ENCODE measurements around the gene NCK2.

The NCK2 gene

DNA sequence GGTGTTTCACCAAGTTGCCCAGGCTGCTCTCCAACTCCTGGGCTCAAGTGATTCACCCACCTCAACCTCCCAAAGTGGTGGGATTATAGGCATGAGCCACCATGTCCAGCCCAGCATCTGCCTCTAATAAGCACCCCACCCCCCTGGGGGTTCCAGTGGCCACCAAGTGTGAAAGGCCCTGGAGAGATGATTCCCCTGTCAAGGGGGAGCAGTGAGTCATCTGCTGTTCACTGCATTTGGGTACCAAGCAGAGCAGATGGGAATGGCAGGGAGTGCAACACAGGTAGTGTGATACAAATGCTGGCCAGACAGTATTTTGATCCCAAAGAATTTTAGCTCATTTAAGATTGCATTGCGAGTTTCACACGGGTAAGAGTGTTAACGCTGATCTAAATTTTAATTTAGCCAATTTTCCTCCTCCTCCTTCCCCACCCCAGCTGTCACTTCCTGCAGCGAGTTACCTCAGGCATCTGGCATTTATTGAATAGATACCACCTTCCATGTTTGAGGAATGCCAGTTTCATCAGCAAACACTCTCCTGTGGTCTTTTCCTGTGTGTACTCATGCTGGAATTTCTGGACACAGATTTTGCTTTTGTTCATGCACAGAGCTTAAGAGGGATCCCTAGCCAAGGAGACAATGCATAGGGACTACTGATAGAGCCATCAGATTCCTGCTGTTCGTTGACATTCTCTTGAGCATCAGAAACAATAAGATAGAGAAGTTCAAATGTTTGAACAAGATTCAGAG is 32.4 kb upstream of the NCK2 start:
- no peak overlapping the region for H3K4me3 ChIP-seq (ENCODE audit: control insufficient read depth, low read depth, low read length)
- TF ChIP-seq, protein P1, sequence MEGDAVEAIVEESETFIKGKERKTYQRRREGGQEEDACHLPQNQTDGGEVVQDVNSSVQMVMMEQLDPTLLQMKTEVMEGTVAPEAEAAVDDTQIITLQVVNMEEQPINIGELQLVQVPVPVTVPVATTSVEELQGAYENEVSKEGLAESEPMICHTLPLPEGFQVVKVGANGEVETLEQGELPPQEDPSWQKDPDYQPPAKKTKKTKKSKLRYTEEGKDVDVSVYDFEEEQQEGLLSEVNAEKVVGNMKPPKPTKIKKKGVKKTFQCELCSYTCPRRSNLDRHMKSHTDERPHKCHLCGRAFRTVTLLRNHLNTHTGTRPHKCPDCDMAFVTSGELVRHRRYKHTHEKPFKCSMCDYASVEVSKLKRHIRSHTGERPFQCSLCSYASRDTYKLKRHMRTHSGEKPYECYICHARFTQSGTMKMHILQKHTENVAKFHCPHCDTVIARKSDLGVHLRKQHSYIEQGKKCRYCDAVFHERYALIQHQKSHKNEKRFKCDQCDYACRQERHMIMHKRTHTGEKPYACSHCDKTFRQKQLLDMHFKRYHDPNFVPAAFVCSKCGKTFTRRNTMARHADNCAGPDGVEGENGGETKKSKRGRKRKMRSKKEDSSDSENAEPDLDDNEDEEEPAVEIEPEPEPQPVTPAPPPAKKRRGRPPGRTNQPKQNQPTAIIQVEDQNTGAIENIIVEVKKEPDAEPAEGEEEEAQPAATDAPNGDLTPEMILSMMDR (IDR thresholded peaks at IDR 0.05; ENCODE audit: control insufficient read depth, insufficient read depth, low read depth, low read length, missing control alignments), result no peak
- no peak for DNase-seq (ENCODE audit: low read depth)

DNA sequence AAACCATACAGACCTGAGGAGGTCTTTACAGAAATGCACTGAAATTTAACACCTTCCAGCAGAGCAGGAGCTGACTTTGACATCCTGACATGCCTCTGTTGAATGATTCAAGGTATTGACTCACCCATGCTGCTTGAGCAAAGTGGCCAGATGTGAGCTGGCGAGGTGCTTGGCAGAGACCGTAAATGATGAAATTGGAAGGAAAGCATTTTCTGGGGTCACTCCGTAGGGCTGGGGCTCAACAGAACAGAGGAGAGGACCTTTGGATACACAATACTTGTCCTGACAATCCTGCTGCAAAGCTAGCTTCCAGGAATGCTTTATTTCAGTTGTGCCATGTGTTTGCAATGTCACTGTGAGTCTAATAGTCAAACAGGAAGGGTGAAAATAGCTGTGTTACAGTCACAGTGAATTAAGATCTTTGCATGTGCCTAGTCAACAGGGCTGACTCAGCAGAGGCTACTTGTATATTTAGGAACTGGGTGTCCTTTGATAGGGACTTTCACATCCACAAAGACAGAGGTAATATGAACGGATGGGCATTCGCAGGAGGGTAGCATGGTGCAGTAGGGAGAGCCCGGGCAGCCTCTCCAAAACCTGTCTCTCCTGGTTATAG is 31.6 kb upstream of the NCK2 start:
- TF ChIP-seq, protein P1 (IDR thresholded peaks at IDR 0.05; ENCODE audit: control insufficient read depth, insufficient read depth, low read depth, low read length, missing control alignments), result no peak
- DNase-seq (ENCODE audit: low read depth), result no peak
- no peak overlapping the region for H3K4me3 ChIP-seq (ENCODE audit: control insufficient read depth, low read depth, low read length)

DNA sequence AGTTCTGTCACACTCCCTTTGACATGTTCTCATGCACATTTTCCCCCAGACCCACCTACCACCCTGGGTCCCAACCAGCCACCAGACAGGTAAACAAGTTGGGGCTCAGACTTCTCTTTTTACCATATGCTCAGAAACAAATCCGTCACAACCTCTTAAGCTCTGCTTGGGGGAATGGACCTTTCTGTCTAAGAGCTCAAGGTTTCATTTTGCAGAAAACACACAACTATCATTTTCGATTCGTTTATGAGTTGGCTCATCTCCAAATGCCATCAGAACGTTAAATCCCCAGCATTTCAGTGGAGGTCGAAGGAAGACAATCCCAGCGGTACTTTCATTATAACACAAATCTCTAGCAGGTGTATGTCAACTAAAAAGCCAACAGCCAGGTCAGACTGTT is 30.6 kb upstream of the NCK2 start:
- H3K4me3 ChIP-seq (ENCODE audit: control insufficient read depth, low read depth, low read length), result no peak overlapping the region
- TF ChIP-seq, protein P1 (IDR thresholded peaks at IDR 0.05; ENCODE audit: control insufficient read depth, insufficient read depth, low read depth, low read length, missing control alignments), result no peak
- no peak for DNase-seq (ENCODE audit: low read depth)

DNA sequence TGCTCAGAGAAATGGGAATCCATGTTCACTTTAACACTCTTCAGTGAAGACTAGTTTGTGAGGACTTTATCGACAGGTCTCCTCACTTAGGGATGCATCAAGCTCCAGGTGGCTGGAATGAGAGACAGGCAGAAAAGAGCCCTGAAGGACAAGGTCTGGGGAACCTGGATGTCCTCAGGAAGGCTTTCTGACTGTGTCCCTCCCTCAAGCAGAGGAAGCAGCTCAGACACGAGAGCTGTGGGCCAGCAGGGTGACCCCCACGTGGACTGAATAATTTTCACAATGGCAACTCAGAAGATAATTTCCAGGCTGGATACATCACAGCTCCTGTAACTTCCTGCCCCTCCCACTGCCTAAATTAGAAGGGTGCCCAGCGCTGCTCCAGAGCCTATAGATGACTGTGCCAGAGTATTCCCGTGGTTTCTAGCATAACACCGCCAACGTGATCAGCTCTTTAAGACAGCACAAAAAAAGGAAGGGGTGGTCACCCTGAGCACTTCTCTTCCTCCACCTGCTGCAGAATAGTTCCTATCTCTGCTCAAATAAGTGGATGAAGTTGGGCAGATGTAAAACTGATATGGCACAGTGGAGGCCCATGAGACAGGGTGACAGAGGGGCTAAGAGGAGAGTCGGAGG is 25.7 kb upstream of the NCK2 start:
- DNase-seq (ENCODE audit: low read depth), result no peak
- no peak overlapping the region for H3K4me3 ChIP-seq (ENCODE audit: control insufficient read depth, low read depth, low read length)
- TF ChIP-seq, protein P1 (IDR thresholded peaks at IDR 0.05; ENCODE audit: control insufficient read depth, insufficient read depth, low read depth, low read length, missing control alignments), result no peak

DNA sequence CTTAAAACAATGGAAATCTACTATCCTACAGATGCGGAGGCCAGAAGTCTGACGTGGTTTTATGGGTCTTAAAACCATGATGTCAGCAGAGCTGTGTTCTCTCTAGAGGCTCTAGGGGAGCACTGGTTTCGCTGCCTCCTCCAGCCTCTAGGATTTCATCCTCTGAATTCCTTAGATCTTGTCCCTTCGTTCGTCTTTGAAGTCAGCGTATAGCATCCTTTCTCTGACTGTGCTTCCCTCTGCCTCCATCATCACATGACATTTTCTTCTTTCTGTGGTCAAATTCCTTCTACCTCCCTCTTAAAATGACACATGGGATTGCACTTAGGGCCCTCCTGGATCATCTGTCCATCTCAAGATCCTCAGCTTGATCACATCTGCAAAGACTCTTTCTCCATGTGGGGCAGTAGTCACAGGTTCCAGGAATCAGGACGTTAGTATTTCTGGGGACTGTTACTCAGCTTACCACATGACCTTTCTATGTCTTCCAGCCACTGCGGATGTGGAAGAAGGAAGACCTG is 22.7 kb upstream of the NCK2 start:
- no peak for DNase-seq (ENCODE audit: low read depth)
- TF ChIP-seq, protein P1 (IDR thresholded peaks at IDR 0.05; ENCODE audit: control insufficient read depth, insufficient read depth, low read depth, low read length, missing control alignments), result no peak
- H3K4me3 ChIP-seq (ENCODE audit: control insufficient read depth, low read depth, low read length), result no peak overlapping the region

DNA sequence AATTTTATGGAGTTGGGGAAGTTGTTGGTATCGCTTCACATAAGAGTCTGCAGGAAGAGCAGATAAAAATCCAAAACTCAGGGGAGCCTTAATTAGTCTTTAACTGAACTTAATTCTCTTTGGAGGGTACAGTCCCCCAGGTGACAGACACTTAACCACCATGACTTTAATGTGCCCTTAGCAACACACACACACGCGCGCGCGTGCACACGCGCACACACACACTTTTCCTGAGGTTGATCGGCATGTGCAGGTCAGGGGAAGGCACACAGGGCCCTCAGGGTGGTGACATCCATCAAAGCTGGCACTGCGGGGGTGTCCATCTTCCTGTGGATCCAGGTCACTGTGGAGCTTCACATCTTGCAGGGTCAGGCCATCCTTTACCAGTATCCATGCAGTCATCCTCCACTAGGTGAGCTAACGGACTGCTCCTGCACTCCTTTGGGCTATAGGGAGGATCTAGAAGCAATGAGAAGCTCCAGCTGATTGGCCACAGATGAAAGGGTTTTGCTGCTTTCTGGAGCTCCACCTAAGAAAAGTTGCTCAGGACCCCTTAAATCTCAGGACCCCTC is 21.9 kb upstream of the NCK2 start:
- TF ChIP-seq, protein P1 (IDR thresholded peaks at IDR 0.05; ENCODE audit: control insufficient read depth, insufficient read depth, low read depth, low read length, missing control alignments), result no peak
- no peak overlapping the region for H3K4me3 ChIP-seq (ENCODE audit: control insufficient read depth, low read depth, low read length)
- no peak for DNase-seq (ENCODE audit: low read depth)
